Fibroblast of the aortic adventitia (primary cell): ENCODE data around the gene FAM13B. TPM values are rescaled to one million over a fixed set of nuclear protein-coding genes. Genes with fewer than 3 reads are reported as not detected.
"Not testable (repeated sequence)": the region's sequence is repeated elsewhere in the genome, so short reads cannot be mapped to it uniquely, and the experiment has no call there.

Experiments used
- DNase-seq: peaks from one replicate; pipeline ENCODE4 v3.0.0-alpha.2; 2010; ENCODE audit warnings: low read depth
- H3K4me3 ChIP-seq: 2 replicates; pipeline ENCODE4 v1.5.1; 2011; ENCODE audit warnings: low read depth, mild to moderate bottlenecking, control low read depth, low read length, moderate library complexity
- total RNA-seq: library from RNA; depleted of rRNA; stranded (reverse); fragments of >200 nt; gene quantifications from 2 replicates; pipeline ENCODE4 v1.2.3, GENCODE V29; 2012; ENCODE audit warnings: low replicate concordance
- TF ChIP-seq, protein P1 (sequence below): IDR thresholded peaks from 2 replicates; pipeline ENCODE4 v1.5.1; 2011; ENCODE audit warnings: mild to moderate bottlenecking, low read length, control low read depth, inconsistent platforms; ENCODE audit not compliant: insufficient read depth

The FAM13B gene
- total RNA-seq, 1 donor: 42.8 TPM

GRCh38 chr5:138051441-138052296 lies 18.8 kb upstream of the FAM13B start:
- DNase-seq: peak; percentile 96
- H3K4me3 ChIP-seq: no peak overlapping the region
- TF ChIP-seq, protein P1, sequence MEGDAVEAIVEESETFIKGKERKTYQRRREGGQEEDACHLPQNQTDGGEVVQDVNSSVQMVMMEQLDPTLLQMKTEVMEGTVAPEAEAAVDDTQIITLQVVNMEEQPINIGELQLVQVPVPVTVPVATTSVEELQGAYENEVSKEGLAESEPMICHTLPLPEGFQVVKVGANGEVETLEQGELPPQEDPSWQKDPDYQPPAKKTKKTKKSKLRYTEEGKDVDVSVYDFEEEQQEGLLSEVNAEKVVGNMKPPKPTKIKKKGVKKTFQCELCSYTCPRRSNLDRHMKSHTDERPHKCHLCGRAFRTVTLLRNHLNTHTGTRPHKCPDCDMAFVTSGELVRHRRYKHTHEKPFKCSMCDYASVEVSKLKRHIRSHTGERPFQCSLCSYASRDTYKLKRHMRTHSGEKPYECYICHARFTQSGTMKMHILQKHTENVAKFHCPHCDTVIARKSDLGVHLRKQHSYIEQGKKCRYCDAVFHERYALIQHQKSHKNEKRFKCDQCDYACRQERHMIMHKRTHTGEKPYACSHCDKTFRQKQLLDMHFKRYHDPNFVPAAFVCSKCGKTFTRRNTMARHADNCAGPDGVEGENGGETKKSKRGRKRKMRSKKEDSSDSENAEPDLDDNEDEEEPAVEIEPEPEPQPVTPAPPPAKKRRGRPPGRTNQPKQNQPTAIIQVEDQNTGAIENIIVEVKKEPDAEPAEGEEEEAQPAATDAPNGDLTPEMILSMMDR: no peak

DNA sequence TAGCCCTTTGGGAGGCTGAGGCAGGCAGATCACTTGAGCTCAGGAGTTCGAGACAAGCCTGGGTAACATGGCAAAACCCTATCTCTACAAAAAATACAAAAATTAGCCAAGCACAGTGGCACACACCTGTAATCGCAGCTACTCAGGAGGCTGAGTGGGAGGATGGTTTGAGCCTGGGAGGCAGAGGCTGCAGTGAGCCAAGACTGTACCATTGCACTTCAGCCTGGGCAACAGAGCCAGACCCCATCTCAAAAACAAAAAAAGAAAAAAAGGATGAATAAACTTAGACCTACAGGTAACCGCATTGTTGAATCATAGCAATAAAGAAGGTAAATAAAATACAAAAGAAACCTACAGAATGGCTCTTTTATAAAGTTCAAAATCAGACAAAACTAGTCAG lies 12.4 kb upstream of the FAM13B start:
- DNase-seq, H3K4me3 ChIP-seq: not testable (repeated sequence)

DNA sequence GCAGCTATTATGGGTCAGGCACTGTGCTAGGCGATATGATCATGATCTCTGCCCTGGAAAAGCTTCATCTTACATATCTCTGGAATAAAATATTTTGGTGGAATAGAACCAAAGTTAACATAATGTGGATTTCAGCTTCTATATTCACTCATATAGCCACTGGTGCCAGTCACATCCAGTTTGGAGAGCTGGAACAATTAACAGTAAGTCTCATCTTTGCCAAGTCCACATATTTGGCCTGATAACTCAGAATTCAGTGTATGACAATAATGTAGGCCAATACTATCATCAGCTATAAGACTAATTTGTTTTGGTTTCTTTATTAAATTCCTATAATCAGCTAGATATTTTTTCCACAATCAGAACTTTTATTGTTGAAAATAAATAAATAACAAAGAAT lies 5.9 kb upstream of the FAM13B start:
- TF ChIP-seq, protein P1: no peak

GRCh38 chr5:138037907-138038633 lies 5.2 kb upstream of the FAM13B start:
- no peak for DNase-seq
- no peak overlapping the region for H3K4me3 ChIP-seq
- TF ChIP-seq, protein P1: no peak

More for the DNA sequence above, 5.9 kb upstream of the FAM13B start:
- no peak for DNase-seq
- no peak overlapping the region for H3K4me3 ChIP-seq

GRCh38 chr5:138037271-138037670 lies 4.4 kb upstream of the FAM13B start:
- H3K4me3 ChIP-seq: no peak overlapping the region
- TF ChIP-seq, protein P1: no peak
- no peak for DNase-seq

GRCh38 chr5:138035605-138036537 lies 3.0 kb upstream of the FAM13B start:
- TF ChIP-seq, protein P1: peak; percentile 74
- DNase-seq: peak; percentile 92
- no peak overlapping the region for H3K4me3 ChIP-seq
